ENCODE measurements around the gene EDC4. TPM values are rescaled to one million over a fixed set of nuclear protein-coding genes. Genes with fewer than 3 reads are reported as not detected.

EDC4 gene
- total RNA-seq, 1 donor from 2014 or later: 125 TPM

DNA sequence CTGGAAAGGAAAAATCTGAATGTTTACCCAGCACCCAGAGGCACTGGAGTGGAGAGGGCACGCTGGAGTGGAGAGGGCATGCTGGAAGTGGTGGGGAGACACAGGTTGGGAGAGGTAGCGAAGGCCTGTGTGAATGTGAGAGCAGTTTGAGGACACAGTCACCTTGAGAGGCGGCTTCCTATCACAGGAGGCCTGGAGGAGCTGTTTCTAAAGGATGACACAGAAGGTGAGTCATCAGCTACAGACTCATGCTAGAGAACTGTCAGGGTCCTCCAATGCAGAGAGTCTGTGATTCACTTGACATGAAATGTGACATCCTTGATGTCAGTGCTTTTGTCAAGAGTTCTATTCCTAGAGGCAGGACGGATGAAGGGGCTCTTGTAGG, 45.0 kb downstream of the EDC4 start:
- no peak for DNase-seq (ENCODE audit: low spot score in 2 of 2)
- peaks cover 18 to 23% of the 10 kb centered on the region in 2 donors for H3K4me1 ChIP-seq
- intact Hi-C loops (cut with DNase I): no loop called here
- H3K4me3 ChIP-seq: no peak overlapping the region
- H3K27ac ChIP-seq: peak overlapping the region; percentile 56 to 67
- TF ChIP-seq, protein P1, sequence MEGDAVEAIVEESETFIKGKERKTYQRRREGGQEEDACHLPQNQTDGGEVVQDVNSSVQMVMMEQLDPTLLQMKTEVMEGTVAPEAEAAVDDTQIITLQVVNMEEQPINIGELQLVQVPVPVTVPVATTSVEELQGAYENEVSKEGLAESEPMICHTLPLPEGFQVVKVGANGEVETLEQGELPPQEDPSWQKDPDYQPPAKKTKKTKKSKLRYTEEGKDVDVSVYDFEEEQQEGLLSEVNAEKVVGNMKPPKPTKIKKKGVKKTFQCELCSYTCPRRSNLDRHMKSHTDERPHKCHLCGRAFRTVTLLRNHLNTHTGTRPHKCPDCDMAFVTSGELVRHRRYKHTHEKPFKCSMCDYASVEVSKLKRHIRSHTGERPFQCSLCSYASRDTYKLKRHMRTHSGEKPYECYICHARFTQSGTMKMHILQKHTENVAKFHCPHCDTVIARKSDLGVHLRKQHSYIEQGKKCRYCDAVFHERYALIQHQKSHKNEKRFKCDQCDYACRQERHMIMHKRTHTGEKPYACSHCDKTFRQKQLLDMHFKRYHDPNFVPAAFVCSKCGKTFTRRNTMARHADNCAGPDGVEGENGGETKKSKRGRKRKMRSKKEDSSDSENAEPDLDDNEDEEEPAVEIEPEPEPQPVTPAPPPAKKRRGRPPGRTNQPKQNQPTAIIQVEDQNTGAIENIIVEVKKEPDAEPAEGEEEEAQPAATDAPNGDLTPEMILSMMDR (IDR thresholded peaks at IDR 0.05): no peak
- peaks cover 0 to under 1% of the 10 kb centered on the region in 2 donors for H3K36me3 ChIP-seq
- no peaks in the 10 kb centered on the region for H3K9me3 ChIP-seq
- no peaks in the 10 kb centered on the region for H3K27me3 ChIP-seq

DNA sequence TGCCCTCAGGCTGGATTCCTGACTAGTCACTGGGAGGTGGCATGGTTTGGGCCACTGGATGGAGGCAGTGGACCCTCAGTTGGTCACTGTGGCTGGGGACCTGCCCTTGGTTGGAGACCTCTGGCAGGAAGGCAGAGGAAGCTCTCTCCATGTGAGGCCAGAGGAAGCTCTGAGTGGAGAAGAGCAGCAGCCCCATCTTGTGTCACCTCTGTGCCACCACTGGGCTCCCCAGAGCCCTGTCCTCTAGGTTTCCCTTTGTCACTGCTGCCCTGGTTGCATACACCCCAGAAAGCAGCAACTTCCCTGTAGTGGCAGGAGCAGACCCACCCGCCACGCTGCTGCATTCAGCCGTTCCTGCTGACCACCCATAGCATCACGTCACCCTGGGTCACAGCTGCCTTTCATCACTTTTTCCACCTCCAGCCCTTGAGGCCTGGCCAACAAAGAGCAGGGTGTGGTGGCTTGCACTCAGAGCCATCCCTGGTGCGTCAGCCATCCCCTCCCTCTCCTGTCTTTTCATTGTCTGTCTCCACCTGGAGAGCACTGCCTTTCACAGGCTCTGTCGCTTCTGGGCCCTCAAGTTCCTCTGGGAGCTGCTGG, 46.9 kb downstream of the EDC4 start:
- intact Hi-C loops (cut with DNase I): no loop called here
- H3K27ac ChIP-seq: peak overlapping the region; percentile 29 to 39
- DNase-seq (ENCODE audit: low spot score in 2 of 2): no peak

GRCh38 chr16:67922221-67922620, 49.4 kb downstream of the EDC4 start:
- peaks cover 20 to 22% of the 10 kb centered on the region in 2 donors for H3K4me1 ChIP-seq
- no peak overlapping the region for H3K4me3 ChIP-seq
- intact Hi-C loops (cut with DNase I): no loop called here
- no peaks in the 10 kb centered on the region for H3K9me3 ChIP-seq
- peaks cover 2 to 5% of the 10 kb centered on the region in 2 donors for H3K36me3 ChIP-seq
- TF ChIP-seq, protein P1 (IDR thresholded peaks at IDR 0.05): no peak
- no peak for DNase-seq (ENCODE audit: low spot score in 2 of 2)
- H3K27me3 ChIP-seq: no peaks in the 10 kb centered on the region
- H3K27ac ChIP-seq: no peak overlapping the region

More for the DNA sequence above, 46.9 kb downstream of the EDC4 start:
- no peaks in the 10 kb centered on the region for H3K9me3 ChIP-seq
- peaks cover 0 to 5% of the 10 kb centered on the region in 2 donors for H3K36me3 ChIP-seq
- peaks cover 16 to 23% of the 10 kb centered on the region in 2 donors for H3K4me1 ChIP-seq
- TF ChIP-seq, protein P1 (IDR thresholded peaks at IDR 0.05): no peak
- no peaks in the 10 kb centered on the region for H3K27me3 ChIP-seq
- no peak overlapping the region for H3K4me3 ChIP-seq

GRCh38 chr16:67922740-67923139, 49.9 kb downstream of the EDC4 start:
- H3K4me3 ChIP-seq: no peak overlapping the region
- peaks cover 7 to 10% of the 10 kb centered on the region in 2 donors for H3K36me3 ChIP-seq
- no peak for DNase-seq (ENCODE audit: low spot score in 2 of 2)
- H3K27ac ChIP-seq: no peak overlapping the region
- H3K27me3 ChIP-seq: no peaks in the 10 kb centered on the region
- H3K9me3 ChIP-seq: no peaks in the 10 kb centered on the region
- TF ChIP-seq, protein P1 (IDR thresholded peaks at IDR 0.05): no peak
- intact Hi-C loops (cut with DNase I): no loop called here
- H3K4me1 ChIP-seq: peaks cover 14 to 16% of the 10 kb centered on the region in 2 donors

GRCh38 chr16:67923414-67924116, 50.7 kb downstream of the EDC4 start:
- no peak for DNase-seq (ENCODE audit: low spot score in 2 of 2)
- Histone ChIP-seq H3K4me1 (peaks cover 10% of the 10 kb centered on the region in 2 donors), H3K4me3 (no peak overlapping the region), H3K9me3 (no peaks in the 10 kb centered on the region), H3K36me3 (peaks cover 10 to 15% of the 10 kb centered on the region in 2 donors), H3K27ac (no peak overlapping the region), H3K27me3 (no peaks in the 10 kb centered on the region)
- TF ChIP-seq, protein P1 (IDR thresholded peaks at IDR 0.05): no peak
- intact Hi-C loops (cut with DNase I): no loop called here
